Activated CD4-positive, alpha-beta T cell treated with anti-CD3 and anti-CD28 coated beads, Interleukin-2, amount 10 ng/mL, durations not matched to agents 7 days and 5 days (primary cell): ENCODE results near the gene NPPB. TPM values are rescaled to one million over a fixed set of nuclear protein-coding genes. Genes with fewer than 3 reads are reported as not detected.

ENCODE experiments used
- CTCF ChIA-PET: fragments of 350-600 bp; sonication (Branson Sonifier 250); formaldehyde crosslinking; loops from one replicate; lab custom pipeline; 2021; ENCODE audit warnings: antibody characterized with exemption; lab: Charles Lee
- POLR2A ChIA-PET: fragments of 350-600 bp; sonication (Branson Sonifier 250); formaldehyde crosslinking; loops from one replicate; lab custom pipeline; 2021; ENCODE audit warnings: antibody characterized with exemption; lab: Charles Lee
- DNase-seq: peaks from one replicate; pipeline ENCODE4 v3.0.0-alpha.2; 2020
- H3K27ac Mint-ChIP-seq: one replicate; pipeline ENCODE4 v1.8.0; 2021; ENCODE audit warnings: mild to moderate bottlenecking, moderate library complexity, mixed read lengths
- H3K27me3 Mint-ChIP-seq: one replicate; pipeline ENCODE4 v1.8.0; 2021; ENCODE audit warnings: mixed read lengths
- H3K36me3 Mint-ChIP-seq: one replicate; pipeline ENCODE4 v1.8.0; 2021; ENCODE audit warnings: low read depth, mixed read lengths
- H3K4me1 Mint-ChIP-seq: one replicate; pipeline ENCODE4 v1.8.0; 2021; ENCODE audit warnings: mixed read lengths
- H3K4me3 Mint-ChIP-seq: one replicate; pipeline ENCODE4 v1.8.0; 2021; ENCODE audit warnings: mild to moderate bottlenecking, moderate library complexity, mixed read lengths
- H3K9me3 Mint-ChIP-seq: one replicate; pipeline ENCODE4 v1.8.0; 2021; ENCODE audit warnings: mixed read lengths
- total RNA-seq, 2 experiments: library from RNA; stranded (reverse); gene quantifications; one replicate each; pipeline ENCODE4 v1.2.3, GENCODE V29; 2021

NPPB gene
- total RNA-seq, 2 experiments from 2014 or later = not detected

- Mint-ChIP-seq H3K9me3 (no peaks in the 10 kb centered on the region), H3K36me3 (peaks cover 12% of the 10 kb centered on the region), H3K4me1 (peaks cover 2% of the 10 kb centered on the region), H3K27ac (no peak overlapping the region), H3K4me3 (no peak overlapping the region), H3K27me3 (no peaks in the 10 kb centered on the region)
- POLR2A ChIA-PET = interaction anchor here (2.2 kb wide), 1 partner anchor 72 kb away, joined by 13 read pairs; no protein-coding TSS in a partner anchor
- no peak for DNase-seq
- CTCF ChIA-PET = interaction anchor here (0.6 to 1.6 kb wide), 3 partner anchors 19 to 543 kb away, joined by 3 to 4 read pairs (median 3); no protein-coding TSS in a partner anchor
Measured at GRCh38 chr1:11835441-11836225, 23.1 kb downstream of the NPPB start.

- H3K36me3 Mint-ChIP-seq = peaks cover 13% of the 10 kb centered on the region
- ChIA-PET POLR2A (no interaction called here), CTCF (no interaction called here)
- H3K4me1 Mint-ChIP-seq = peaks cover 2% of the 10 kb centered on the region
- no peak overlapping the region for H3K4me3 Mint-ChIP-seq
- H3K27ac Mint-ChIP-seq = no peak overlapping the region
- no peaks in the 10 kb centered on the region for H3K9me3 Mint-ChIP-seq
- H3K27me3 Mint-ChIP-seq = no peaks in the 10 kb centered on the region
- DNase-seq = no peak
Measured at GRCh38 chr1:11833900-11834299, 24.8 kb downstream of the NPPB start.

- Mint-ChIP-seq H3K9me3 (no peaks in the 10 kb centered on the region), H3K27me3 (no peaks in the 10 kb centered on the region), H3K27ac (no peak overlapping the region), H3K36me3 (peaks cover 10% of the 10 kb centered on the region), H3K4me3 (no peak overlapping the region), H3K4me1 (peaks cover under 1% of the 10 kb centered on the region)
- DNase-seq = no peak
- POLR2A ChIA-PET = no interaction called here
- CTCF ChIA-PET = no interaction called here
Measured at GRCh38 chr1:11833497-11833896, 25.2 kb downstream of the NPPB start.

DNA sequence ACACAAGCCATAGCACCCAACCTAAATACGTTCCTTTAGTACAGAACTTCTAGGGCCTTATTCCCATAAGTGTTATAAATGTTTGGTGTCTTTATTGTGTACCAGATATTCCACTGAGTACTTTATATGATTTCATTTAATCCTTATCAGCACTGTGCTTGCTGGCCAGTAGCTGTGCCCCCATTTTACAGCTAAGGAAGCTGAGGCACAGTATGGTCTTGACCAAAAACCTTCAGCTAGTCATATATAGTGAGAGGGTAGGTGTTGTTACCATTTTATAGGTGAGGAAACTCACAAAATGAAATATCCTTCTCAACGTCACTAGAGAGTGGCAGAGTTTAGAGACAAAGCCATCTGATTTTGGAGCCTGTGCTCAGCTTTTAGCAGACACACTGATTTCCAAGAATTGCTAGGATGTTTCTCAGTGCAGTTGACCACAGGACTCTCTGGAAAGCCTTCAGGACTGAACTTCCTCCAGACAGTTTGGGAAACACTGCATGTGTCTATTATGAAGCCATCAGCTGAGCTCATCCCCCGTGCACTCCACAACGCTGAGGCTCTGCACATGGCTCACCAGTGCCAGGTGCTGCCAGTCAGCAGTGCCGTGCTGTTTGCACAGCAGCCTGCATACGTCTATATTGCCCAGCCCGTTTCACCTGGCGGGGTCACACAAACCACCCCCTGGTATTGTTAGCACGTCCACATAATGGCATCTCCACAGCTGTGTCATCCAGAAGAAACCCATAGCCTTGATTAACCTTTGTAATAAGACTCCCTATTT is 26.6 kb downstream of the NPPB start:
- no peak overlapping the region for H3K27ac Mint-ChIP-seq
- no peak overlapping the region for H3K4me3 Mint-ChIP-seq
- H3K27me3 Mint-ChIP-seq = no peaks in the 10 kb centered on the region
- CTCF ChIA-PET = no interaction called here
- no peaks in the 10 kb centered on the region for H3K4me1 Mint-ChIP-seq
- DNase-seq = no peak
- POLR2A ChIA-PET = no interaction called here
- H3K9me3 Mint-ChIP-seq = no peaks in the 10 kb centered on the region
- H3K36me3 Mint-ChIP-seq = peaks cover 11% of the 10 kb centered on the region

GRCh38 chr1:11828511-11828910 is 30.2 kb downstream of the NPPB start:
- peaks cover 14% of the 10 kb centered on the region for H3K36me3 Mint-ChIP-seq
- CTCF ChIA-PET = interaction anchor here (0.5 to 1.2 kb wide), 3 partner anchors 13 to 27 kb away, joined by 3 to 5 read pairs (median 4); no protein-coding TSS in a partner anchor
- no peaks in the 10 kb centered on the region for H3K9me3 Mint-ChIP-seq
- H3K4me3 Mint-ChIP-seq = no peak overlapping the region
- POLR2A ChIA-PET = no interaction called here
- no peak overlapping the region for H3K27ac Mint-ChIP-seq
- no peaks in the 10 kb centered on the region for H3K27me3 Mint-ChIP-seq
- no peaks in the 10 kb centered on the region for H3K4me1 Mint-ChIP-seq
- no peak for DNase-seq

GRCh38 chr1:11826946-11827345 is 31.8 kb downstream of the NPPB start:
- ChIA-PET CTCF (no interaction called here), POLR2A (no interaction called here)
- Mint-ChIP-seq H3K4me3 (no peak overlapping the region), H3K4me1 (no peaks in the 10 kb centered on the region), H3K36me3 (peaks cover 14% of the 10 kb centered on the region), H3K27ac (no peak overlapping the region), H3K9me3 (no peaks in the 10 kb centered on the region), H3K27me3 (no peaks in the 10 kb centered on the region)
- no peak for DNase-seq

DNA sequence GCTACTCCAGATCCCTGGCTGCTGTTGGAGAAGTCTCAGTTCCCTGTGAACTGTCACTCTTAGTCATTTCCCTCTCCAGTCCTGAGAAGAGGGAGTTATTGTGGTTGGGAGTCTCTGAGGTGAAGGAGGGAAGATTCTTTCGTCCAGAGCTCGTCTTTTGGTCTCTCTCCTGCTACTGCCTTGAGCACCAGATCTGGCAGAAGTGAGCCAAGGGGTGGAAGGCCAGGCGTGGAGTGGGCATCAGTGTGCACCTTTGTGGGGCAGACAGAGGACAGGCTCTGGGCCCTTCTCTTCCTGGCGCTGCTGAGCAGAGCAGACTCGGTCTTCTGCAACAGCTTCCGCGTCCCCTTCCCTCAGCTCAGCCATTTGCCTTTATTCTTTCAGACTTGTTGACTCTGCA is 33.6 kb downstream of the NPPB start:
- no peaks in the 10 kb centered on the region for H3K4me1 Mint-ChIP-seq
- H3K4me3 Mint-ChIP-seq = no peak overlapping the region
- H3K36me3 Mint-ChIP-seq = peaks cover 14% of the 10 kb centered on the region
- CTCF ChIA-PET = no interaction called here
- POLR2A ChIA-PET = no interaction called here
- no peak overlapping the region for H3K27ac Mint-ChIP-seq
- no peaks in the 10 kb centered on the region for H3K27me3 Mint-ChIP-seq
- no peak for DNase-seq
- H3K9me3 Mint-ChIP-seq = no peaks in the 10 kb centered on the region

- Mint-ChIP-seq H3K9me3 (no peaks in the 10 kb centered on the region), H3K4me1 (no peaks in the 10 kb centered on the region), H3K36me3 (peaks cover 15% of the 10 kb centered on the region), H3K27ac (no peak overlapping the region), H3K27me3 (no peaks in the 10 kb centered on the region), H3K4me3 (no peak overlapping the region)
- DNase-seq = no peak
- ChIA-PET POLR2A (no interaction called here), CTCF (interaction anchor here (1.3 kb wide), 1 partner anchor 17 kb away, joined by 3 read pairs; no protein-coding TSS in a partner anchor)
Measured at GRCh38 chr1:11823366-11824137, 35.2 kb downstream of the NPPB start.

DNA sequence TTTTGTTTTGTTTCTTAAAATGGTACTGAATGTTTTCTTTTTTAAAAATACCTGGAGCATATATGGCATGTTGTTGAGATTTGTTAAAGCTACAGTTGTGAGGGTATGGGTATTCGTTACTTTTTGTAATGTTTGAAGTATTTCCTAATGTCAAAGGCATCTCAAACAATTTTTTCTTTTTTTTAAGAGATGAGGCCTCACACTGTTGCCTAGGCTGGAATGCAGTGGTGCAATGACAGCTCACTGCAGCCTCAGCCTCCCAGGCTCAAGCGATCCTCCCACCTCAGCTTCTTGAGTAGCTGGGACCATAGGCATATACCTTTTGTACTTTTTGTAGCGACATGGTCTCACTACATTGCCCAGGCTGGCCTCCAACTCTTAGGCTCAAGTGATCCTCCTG is 36.7 kb downstream of the NPPB start:
- no peak overlapping the region for H3K27ac Mint-ChIP-seq

GRCh38 chr1:11817192-11817591 is 41.6 kb downstream of the NPPB start:
- CTCF ChIA-PET = interaction anchor here (1.3 kb wide), 1 partner anchor 19 kb away, joined by 4 read pairs; no protein-coding TSS in a partner anchor
- Mint-ChIP-seq H3K36me3 (peaks cover 16% of the 10 kb centered on the region), H3K9me3 (no peaks in the 10 kb centered on the region), H3K4me3 (no peak overlapping the region), H3K27me3 (no peaks in the 10 kb centered on the region), H3K27ac (no peak overlapping the region), H3K4me1 (peaks cover 2% of the 10 kb centered on the region)
- DNase-seq = no peak
- POLR2A ChIA-PET = interaction anchor here (0.5 kb wide), 1 partner anchor 1358 kb away, joined by 6 read pairs; no protein-coding TSS in a partner anchor

More for the DNA sequence above, 36.7 kb downstream of the NPPB start:
- no peak for DNase-seq
- Mint-ChIP-seq H3K9me3 (no peaks in the 10 kb centered on the region), H3K27me3 (no peaks in the 10 kb centered on the region), H3K36me3 (peaks cover 11% of the 10 kb centered on the region), H3K4me3 (no peak overlapping the region), H3K4me1 (no peaks in the 10 kb centered on the region)
- ChIA-PET CTCF (no interaction called here), POLR2A (no interaction called here)

- Mint-ChIP-seq H3K4me3 (no peak overlapping the region), H3K36me3 (peaks cover 21% of the 10 kb centered on the region), H3K27ac (no peak overlapping the region), H3K9me3 (no peaks in the 10 kb centered on the region), H3K4me1 (peaks cover 15% of the 10 kb centered on the region), H3K27me3 (no peaks in the 10 kb centered on the region)
- no peak for DNase-seq
- ChIA-PET POLR2A (no interaction called here), CTCF (no interaction called here)
Measured at GRCh38 chr1:11813021-11813420, 45.7 kb downstream of the NPPB start.
